NCI-H345 (cell line): ENCODE results near the gene UNC93B1.

Experiments
- DNase-seq: peaks from one replicate; lab custom pipeline; 2025; lab: John Stamatoyannopoulos, UW

Gene UNC93B1, protein sequence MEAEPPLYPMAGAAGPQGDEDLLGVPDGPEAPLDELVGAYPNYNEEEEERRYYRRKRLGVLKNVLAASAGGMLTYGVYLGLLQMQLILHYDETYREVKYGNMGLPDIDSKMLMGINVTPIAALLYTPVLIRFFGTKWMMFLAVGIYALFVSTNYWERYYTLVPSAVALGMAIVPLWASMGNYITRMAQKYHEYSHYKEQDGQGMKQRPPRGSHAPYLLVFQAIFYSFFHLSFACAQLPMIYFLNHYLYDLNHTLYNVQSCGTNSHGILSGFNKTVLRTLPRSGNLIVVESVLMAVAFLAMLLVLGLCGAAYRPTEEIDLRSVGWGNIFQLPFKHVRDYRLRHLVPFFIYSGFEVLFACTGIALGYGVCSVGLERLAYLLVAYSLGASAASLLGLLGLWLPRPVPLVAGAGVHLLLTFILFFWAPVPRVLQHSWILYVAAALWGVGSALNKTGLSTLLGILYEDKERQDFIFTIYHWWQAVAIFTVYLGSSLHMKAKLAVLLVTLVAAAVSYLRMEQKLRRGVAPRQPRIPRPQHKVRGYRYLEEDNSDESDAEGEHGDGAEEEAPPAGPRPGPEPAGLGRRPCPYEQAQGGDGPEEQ

GRCh38 chr11:68003846-68004550 lies at the start of gene UNC93B1:
Gene UNC93B1 (minus strand): TSS chr11:68004097. CDS start chr11:68004043, 54 bp downstream.
- peak; percentile 83 for DNase-seq

- DNase-seq: no peak
Measured at GRCh38 chr11:68053117-68053516, 49.2 kb upstream of the UNC93B1 start.

DNA sequence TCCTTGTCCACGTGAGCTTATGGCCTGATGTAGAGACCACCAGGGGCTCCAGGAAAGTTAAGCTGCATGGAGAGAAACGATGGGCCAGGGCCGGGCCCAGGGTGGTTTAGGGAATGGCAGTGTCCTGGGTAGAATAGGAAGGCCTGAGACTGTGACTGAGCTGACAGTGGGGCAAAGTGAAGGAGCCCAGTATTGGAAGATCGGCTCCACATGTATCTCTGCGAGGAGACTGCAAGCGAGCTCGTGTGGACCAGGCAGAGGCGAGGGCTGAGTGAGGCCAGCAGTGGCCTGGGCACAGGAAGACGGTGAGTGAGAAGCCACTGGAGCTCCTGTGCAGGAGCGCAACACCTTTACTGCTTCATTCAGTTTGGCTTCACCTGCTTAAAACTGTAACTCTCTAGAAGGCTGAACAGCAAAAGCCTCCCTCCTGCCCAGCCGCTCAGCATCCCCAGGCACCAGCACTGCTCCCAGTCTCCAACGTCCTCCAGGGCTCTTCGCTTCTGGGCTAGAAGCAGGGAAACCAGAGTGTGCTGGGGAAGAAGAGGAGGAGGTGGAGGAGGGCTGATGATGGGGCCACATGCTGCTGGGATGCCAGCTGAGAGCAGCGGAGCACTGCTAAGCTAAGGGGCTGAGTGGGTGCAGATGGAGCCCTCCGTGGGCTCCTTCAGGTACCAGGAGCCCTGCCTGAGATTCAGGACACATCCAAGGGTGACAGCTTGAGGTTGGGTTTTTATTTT lies 48.4 kb upstream of the UNC93B1 start:
- DNase-seq: no peak

- DNase-seq: no peak
Measured at GRCh38 chr11:68051191-68052136, 47.6 kb upstream of the UNC93B1 start.

DNA sequence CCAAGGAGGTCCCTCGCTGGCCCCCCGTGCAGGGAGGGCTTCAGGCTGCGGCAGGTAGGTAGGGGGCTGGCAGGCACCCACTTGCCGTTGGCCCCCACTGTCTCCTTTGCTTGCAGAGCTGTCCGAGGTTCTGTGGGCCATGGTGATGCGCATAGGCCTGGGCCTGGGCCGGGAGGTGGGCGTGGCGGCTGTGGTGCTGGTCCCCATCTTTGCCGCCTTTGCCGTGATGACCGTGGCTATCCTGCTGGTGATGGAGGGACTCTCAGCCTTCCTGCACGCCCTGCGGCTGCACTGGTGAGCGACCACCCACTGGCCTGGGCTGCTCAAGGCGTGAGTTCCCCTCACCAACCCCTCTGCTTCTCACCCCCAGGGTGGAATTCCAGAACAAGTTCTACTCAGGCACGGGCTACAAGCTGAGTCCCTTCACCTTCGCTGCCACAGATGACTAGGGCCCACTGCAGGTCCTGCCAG lies 46.5 kb upstream of the UNC93B1 start:
- no peak for DNase-seq

DNA sequence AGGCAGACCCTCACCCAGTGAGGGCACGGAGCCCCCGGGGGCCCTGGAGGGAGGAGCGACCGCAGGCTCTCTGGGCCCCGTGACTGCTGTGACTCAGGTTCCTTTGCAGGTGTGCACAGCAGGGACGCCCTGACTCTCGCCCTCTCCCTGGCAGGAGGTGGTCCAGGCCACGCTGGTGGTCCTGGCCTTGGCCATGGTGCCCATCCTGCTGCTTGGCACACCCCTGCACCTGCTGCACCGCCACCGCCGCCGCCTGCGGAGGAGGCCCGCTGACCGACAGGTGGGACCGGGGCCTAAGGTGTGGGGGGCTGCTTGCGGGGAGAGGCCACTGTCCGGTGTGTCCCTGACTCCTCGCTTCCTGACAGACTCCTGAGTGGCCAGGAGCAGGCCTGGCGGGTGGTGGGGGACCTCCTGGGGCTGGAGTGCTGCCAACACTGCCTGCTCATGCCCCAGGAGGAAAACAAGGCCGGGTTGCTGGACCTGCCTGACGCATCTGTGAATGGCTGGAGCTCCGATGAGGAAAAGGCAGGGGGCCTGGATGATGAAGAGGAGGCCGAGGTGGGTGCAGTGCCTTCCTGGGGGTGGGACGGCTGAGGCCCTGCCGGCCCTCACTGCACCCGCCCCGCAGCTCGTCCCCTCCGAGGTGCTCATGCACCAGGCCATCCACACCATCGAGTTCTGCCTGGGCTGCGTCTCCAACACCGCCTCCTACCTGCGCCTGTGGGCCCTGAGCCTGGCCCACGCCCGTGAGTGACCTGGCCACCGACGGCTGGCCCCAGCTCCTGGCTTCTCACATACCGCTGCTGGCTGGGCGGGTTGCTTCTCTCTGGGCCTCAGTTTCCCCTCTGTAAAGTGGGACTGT lies 45.8 kb upstream of the UNC93B1 start:
- no peak for DNase-seq

- no peak for DNase-seq
Measured at GRCh38 chr11:68048681-68049508, 45.0 kb upstream of the UNC93B1 start.

- no peak for DNase-seq
Measured at GRCh38 chr11:68047437-68048290, 43.8 kb upstream of the UNC93B1 start.

DNA sequence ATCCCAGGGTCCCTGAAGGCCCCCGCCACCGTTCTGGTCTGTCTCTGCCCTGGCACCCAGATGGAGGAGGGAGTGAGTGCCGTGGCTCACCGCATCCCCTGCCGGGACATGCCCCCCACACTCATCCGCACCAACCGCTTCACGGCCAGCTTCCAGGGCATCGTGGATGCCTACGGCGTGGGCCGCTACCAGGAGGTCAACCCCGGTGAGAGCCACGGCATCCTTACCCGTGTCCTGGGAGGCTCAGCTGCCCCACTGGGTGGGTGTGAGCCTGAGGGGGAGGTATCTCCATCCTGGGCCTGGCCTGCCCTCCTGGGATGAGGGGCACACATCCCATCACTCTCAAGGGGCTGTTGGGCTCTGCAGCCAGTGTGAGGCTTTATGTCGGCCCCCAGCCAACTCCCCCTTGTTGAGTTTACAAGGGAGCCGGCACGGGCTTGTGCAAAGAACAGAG lies 41.0 kb upstream of the UNC93B1 start:
- DNase-seq: no peak

- DNase-seq: peak; percentile 84
Measured at GRCh38 chr11:68044145-68044813, 40.4 kb upstream of the UNC93B1 start.

DNA sequence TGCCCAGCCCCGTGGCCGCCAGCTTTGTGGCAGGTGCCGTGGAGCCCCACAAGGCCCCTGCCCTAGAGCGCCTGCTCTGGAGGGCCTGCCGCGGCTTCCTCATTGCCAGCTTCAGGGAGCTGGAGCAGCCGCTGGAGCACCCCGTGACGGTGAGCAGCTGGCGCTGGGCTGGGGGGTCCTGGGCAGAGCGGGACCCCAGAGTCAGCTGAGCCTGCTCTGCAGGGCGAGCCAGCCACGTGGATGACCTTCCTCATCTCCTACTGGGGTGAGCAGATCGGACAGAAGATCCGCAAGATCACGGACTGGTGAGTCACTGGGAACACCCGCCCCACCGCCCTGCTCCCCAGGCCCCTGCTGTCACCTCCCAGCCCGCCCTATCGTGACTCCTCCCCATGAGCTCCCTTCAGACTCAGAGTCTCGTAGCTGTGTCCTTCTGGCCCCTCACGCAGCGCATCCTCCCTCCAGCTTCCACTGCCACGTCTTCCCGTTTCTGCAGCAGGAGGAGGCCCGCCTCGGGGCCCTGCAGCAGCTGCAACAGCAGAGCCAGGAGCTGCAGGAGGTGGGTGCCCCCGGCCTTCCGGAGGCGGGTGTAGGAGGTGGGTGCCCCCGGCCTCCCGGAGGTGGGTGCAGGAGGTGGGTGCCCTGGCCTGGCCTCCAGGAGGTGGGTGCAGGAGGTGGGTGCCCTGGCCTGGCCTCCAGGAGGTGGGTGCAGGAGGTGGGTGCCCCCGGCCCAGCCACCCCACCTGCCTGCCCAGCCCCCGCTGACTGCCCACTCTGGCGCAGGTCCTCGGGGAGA lies 39.6 kb upstream of the UNC93B1 start:
- DNase-seq: peak; percentile 69

- DNase-seq: no peak
Measured at GRCh38 chr11:68043029-68043348, 39.1 kb upstream of the UNC93B1 start.

- DNase-seq: no peak
Measured at GRCh38 chr11:68042219-68043028, 38.5 kb upstream of the UNC93B1 start.

- DNase-seq: no peak
Measured at GRCh38 chr11:68041617-68042218, 37.8 kb upstream of the UNC93B1 start.

- DNase-seq: no peak
Measured at GRCh38 chr11:68040957-68041591, 37.2 kb upstream of the UNC93B1 start.
